Mesenteric fat pad (tissue), 1 donor: Measurements from ENCODE around the gene RGL4. TPM values are rescaled to one million over a fixed set of nuclear protein-coding genes. Genes with fewer than 3 reads are reported as not detected.
"Not testable (repeated sequence)": the region's sequence is repeated elsewhere in the genome, so short reads cannot be mapped to it uniquely, and the experiment has no call there.

Source experiments
- DNase-seq: peaks from one replicate; pipeline ENCODE4 v3.0.0-alpha.2; 2020; ENCODE audit warnings: low spot score
- long read RNA-seq: library from polyadenylated mRNA; unstranded; transcript quantifications from one replicate; pipeline ENCODE4 v2.0.0, GENCODE V29; 2020
- total RNA-seq: library from RNA; stranded (reverse); fragmentation: NEBNext Ultra II Directional; extraction: Animal tissue kit (Norgen Biotek cat#: 25700); gene quantifications from one replicate; pipeline ENCODE4 v1.2.1, GENCODE V29; 2021
- donor health status: DM: yes; HTN: yes; CAD: no.

Gene RGL4, protein sequence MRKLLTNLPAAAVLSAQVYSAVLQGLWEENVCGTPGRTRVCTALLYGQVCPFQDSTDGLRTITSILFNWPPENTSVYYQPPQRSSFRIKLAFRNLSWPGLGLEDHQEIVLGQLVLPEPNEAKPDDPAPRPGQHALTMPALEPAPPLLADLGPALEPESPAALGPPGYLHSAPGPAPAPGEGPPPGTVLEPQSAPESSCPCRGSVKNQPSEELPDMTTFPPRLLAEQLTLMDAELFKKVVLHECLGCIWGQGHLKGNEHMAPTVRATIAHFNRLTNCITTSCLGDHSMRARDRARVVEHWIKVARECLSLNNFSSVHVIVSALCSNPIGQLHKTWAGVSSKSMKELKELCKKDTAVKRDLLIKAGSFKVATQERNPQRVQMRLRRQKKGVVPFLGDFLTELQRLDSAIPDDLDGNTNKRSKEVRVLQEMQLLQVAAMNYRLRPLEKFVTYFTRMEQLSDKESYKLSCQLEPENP
- 1.5 TPM for total RNA-seq
- long read RNA-seq, partial matches to known transcripts, result 1 of 1 reads
- long read RNA-seq, other reads (novel, unspliced or antisense), result 0 of 1 reads

DNA sequence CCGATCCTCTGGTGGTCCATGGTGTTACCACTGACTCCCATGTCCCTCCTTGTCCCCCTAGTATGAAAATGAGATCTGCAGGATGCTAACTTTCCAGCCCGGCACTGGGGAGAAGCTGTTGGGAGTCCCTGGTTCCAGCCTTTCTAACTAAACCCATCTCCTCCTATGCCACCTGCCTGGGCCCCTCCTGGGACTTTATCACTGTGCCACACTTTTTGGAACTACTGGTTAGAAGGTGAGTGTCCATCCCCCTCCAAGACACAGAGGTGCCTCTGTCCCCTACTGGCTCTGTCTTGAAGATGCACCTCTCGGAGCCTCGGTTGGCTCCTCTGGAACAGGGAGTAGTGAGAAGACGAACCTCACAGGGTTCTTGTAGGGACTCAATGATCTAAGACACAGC, at the start of gene RGL4:
TSS of gene RGL4 (plus strand) at position 301 of the 400 bp plus-strand sequence. CDS start 1,018 bp downstream, outside the sequence.
- DNase-seq, result peak; percentile 45

DNA sequence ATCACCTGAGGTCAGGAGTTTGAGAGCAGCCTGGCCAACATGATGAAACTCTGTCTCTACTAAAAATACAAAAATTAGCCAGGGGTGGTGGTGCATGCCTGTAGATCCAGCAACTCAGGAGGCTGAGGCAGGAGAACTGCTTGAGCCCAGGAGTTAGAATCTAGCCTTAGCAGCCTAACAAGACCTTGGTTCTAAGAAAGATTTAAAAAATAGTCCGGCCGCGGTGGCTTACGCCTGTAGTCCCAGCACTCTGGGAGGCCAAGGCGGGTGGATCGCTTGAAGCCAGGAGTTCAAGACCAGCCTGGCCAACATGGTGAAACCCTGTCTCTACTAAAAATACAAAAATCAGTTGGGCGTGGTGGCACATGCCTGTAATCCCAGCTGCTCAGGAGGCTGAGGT, 44.3 kb upstream of the RGL4 start:
- DNase-seq, result peak; percentile 72

DNA sequence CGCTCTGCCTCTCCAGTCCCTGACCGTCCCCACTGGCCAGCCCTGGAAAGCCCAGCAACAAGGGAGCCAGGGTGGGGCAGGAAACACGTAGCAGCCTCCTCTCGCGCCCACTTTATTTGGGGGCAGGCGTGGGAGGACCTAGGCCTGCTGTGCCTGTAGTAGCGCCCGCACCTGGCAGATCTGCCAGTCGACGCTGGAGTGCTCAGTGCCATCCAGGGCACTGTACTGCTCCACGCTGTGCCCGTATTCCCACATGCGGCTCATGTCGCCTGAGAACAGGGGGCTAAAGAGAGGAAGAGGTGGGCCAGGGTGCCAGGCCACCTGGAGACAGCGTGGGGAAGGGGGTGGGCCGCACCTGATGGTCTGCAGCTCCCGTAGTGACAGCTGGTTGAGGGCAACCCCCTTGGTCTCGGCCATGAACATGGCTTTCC, 41.7 kb upstream of the RGL4 start:
- no peak for DNase-seq

DNA sequence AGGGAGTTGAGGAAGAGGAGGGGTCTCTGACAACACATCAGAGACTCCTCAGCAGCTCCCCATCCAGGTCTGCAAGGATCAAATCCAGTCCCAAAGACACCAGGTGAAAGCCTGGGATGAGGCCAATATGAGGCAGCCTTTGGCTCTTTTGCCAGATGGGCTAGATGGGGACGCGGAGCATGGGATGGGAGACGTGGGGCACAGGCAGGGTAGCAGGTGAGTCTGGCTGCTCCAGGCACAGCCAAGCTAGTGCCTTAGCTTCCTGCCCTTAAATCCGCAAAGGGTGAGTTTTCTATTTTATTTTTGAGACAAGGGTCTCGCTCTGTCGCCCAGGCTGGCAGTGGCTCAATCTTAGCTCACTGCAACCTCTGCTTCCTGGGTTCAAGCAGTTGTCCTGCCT, 39.1 kb upstream of the RGL4 start:
- no peak for DNase-seq

DNA sequence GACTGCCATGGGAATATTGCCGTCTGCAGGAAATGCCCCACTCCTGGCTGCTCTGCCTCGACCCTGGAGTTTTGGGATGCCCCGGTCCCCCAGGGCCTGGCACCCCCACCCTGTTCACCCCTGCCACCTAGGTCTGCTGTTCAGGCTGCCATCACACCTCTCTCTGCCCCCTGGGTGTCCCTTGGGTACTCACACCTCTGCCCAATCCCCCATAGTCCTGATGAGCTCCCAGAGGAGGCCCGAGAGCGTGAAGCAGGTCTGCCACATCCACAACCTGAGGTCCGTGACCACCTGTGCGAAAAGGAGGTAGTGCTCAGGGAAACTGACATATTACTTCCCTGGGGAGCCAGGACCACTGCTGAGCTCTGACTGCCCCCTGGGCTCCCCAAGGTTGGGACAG, 38.5 kb upstream of the RGL4 start:
- no peak for DNase-seq

DNA sequence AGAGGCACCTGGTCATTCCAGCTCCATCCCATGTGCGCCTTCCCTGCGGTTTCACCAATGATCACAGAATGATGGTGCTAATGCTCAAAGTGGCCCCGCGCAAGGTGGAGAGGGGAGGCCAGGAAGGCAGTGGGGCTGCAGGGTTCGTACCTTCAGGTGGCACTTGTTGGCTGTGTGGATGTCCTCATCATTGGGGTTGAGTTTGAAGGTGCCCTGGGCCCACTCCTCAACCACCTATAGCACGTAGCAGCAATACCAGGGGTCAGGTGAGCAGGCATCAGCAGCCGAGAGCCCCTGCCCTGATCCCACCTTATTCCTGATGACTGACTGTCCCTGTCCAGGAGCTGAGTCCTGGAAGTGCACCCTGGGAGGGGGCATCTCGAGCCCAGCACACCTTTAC, 38.1 kb upstream of the RGL4 start:
- DNase-seq, result no peak

DNA sequence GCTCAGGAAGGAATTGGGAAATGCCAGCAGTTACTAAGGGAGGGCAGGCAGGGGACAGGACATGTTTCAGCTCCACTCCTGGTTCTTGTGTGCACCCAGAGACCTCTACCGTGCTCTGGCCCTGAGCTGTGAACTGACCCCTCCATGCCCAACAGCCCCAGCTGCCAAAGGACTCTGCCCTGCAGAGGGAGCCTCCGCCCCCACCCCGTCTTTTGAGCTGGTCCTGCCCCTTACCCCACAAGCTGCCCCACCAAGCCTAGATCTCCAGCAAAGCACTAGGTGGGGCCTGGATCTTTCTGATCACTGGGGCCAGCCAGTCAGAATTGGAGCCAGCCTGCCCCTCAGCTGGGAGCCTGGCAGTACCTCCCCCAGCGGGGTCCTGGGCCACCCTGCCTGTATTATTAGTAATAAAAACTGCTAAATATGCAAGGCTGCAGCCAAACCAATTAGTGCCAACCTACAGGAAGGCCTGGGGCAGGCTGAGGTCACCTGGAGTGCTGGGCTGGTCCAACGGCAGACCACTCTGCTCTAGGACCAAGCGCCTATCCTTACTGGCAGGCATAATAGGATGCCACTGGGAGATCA, 34.8 kb upstream of the RGL4 start:
- DNase-seq, result no peak

DNA sequence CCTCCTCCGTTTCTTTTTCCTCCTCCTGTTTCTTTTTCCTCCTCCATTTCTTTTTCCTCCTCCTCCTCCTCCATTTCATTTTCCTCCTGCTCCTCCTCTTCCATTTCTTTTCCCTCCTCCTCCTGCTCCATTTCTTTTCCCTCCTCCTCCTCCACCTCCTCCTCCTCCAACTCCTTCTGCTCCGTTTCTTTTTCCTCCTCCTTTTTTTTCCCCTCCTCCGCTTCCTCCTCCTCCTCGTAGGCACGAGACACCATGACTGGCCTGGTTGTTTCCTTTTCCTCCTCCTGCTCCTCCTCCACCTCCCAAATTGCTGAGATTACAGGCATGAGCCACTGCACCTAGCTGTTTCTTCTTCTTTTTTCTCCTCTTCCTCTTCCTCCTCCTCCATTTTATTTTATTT, 33.1 kb upstream of the RGL4 start:
- no peak for DNase-seq

DNA sequence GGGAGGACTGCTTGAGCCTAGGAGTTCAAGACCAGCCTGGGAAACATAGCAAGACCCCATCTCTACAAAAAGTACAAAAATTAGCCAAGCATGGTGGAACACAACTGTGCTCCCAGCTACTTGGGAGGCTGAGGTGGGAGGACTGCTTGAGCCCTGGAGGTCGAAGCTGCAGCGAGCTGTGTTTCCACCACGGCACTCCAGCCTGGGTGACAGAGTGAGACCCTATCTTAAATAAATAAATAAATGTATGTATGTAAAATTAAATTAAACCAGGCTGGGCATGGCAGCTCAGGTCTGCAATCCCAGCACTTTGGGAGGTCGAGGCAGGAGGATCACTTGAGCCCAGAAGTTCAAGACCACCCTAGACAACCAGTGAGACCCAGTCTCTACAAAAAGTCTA, 30.4 kb upstream of the RGL4 start:
- not testable (repeated sequence) for DNase-seq

DNA sequence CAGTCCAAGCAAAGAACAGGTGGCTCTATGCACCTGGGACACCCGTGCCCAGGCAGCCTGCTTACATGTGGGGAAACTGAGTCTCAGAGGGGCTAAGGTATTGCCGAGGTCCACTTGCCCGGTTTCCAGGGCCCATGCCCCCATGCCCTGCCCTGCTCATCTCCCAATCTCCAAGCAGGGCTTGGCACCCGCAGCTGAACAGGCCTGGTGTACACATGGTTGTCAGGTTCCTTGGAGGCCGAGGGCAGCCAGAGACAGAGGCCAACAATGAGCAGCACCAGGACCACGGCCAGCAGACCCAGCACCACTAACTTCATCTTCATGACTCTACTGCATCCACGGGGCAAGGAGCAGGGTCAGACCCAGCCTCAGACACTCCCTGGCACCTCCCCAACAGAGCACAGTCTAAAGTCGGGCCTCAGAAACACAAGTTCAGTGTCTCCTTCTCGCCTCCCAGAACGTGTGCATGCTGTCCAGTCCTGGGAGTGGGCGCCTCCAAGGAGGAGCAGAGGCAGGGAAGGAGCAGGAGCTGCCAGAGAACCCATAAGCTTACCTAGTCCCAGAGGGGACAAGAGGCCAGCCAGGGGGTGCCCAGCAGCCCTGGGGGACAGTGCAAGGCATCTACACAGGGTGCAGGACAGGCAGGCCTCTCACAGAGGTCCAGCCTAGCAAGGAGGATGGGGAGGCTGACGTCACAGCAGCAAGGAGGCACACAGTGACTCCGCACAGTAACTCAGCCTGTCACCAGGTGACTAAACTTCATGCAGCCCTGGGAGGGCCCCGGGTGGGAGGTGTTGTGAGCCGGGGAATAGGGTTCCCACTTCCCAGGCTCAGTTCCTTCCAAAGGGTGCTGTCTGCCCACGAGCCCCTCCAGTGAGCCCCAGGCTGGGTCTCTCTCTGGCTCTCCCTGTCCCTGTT, 20.2 kb upstream of the RGL4 start:
- no peak for DNase-seq

DNA sequence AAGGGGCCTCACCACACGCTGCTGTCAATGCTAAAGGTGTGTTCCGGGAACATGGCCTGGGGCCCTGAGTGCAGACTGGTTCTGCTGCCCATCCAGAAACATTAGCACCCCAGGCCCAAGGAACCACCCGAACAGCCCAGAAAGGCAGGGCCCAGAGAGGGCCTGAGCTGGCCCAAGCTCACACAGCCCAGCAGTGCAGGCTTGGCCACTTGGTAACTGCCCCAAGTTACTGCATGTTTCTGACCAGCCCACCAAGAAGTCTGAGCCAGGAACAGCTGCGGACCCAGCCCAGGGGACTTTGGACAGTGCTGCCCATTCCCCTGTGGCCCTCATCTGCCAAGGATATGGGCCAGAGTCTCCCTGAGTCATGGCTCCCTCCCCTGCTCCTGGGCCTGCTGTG, 19.4 kb upstream of the RGL4 start:
- not testable (repeated sequence) for DNase-seq

DNA sequence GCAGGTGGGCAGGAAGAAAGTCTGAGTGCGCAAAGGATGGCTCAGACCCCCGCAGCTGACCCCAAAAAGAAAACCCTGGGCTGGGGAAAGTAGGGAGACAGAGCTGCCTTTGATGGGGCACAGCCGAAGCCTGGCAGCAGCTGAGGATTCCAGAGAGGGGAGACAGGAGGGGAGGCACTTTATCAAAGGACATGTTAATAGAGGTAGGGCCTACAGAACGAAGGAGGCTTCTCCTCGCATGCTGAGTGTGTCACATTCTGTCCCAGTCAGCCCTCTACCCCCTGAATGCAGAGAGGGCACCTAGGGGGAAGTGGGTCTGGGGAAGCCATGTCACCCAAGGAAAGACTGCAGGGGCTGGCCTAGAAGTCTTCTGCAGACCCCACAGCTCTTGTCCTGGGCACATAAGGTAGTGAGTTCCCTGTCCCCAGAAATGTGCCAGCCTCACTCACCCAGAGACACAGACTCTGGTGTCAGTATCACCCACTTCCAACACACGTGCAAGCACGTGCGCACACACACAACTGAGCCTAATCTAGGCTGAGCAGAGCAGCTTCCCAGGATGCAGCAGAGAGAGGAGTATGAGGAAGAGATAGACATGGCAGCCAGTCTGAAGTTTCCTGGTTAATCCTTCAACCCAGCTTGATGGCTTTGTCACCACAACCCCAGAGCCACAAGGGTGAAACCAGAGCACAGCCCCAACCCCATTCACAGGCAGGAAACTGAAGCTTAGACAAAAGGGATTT, 18.3 kb upstream of the RGL4 start:
- DNase-seq, result not testable (repeated sequence)

DNA sequence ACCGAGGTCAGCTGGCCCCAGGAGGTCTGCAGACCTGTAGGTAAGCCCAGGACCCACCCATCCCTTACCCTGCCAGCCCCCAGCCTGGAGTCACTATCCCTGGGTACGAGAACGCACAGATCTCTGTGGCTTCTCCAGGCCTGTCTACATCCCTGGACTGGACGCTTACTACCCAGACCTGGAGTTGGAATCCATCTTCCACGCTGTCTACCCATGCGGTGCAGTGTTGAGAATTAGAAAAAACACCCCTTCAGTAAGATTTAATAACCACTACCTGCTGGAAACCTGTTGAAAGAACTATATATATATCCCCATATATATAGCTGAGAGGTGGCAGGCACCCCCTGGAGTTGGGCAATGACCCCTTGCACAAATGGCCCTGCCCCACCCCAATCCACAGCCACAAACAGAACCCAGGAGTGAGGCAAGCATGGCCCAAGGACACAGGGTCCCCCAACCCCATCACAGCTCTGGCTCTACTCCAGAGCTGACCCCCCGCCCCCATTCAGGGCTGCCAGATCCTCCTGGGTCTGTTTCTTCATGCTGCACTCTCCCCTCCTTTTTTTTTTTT, 17.7 kb upstream of the RGL4 start:
- no peak for DNase-seq

DNA sequence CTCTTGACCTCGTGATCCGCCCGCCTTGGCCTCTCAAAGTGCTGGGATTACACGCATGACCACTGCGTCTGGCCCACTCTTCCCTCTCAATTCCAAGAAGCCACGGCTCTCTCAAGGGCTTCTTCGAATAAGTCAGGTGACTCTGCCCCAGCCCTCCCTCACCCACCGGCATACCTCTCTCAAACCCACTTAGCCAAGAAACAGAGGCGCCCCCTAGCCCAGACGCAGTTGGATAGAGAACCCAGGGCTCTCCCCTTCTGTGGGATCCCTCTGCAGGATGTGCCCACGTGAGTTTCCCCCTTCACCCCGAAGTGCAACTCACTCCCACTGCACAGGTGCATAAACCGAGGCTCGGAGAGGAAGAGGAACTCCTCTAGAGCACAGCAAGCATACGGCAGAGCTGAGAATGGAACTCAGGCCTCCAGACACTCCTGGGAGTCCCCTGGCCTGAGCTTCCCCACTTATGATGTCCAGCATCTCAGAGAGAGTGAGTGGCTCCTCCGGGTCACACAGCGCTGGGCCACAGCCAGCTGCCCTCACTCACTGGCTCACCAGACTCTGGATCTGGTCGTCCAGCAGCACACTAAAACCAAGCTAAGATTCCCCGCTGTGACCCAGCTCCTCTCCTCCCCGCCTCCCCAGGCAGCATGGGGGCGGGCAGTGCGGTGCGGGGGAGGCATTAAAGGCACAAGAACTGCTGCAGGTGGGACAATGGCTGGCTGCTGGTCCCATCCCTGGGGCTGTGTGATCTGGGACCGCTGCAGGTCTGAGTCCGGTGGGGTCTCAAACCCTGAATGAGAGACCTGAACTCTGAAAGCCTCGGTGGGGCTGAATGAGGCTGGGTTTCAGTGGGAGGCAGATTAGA, 16.8 kb upstream of the RGL4 start:
- no peak for DNase-seq

DNA sequence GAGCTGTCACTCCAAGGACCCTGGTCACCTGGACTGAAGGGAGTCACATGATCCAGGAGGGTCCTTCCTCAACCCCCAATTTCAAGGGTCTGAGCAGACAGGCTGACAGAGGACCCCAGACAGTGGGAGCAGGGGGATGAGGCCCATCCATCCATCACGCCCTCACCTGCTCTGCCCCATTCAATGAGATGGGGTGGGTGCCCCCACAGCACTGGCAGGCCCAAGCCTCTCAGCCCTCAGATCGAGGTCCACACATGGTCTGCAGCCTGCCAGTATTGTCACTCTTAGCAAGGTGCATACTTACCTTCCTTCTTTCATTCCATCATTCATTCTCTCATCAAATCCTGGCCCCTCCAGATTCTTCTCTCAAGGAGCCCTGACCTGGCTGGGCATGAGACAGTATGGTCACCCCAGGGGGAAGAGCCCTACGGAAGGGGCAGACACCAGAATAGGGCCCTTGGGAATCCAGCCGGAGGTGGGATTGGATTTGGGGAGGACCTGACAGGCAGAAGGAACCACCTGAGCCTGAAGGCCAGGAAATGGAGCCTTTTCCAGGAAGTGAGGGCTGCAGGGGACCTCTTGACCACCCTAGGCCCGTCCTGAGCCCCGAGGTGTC, 15.8 kb upstream of the RGL4 start:
- not testable (repeated sequence) for DNase-seq

DNA sequence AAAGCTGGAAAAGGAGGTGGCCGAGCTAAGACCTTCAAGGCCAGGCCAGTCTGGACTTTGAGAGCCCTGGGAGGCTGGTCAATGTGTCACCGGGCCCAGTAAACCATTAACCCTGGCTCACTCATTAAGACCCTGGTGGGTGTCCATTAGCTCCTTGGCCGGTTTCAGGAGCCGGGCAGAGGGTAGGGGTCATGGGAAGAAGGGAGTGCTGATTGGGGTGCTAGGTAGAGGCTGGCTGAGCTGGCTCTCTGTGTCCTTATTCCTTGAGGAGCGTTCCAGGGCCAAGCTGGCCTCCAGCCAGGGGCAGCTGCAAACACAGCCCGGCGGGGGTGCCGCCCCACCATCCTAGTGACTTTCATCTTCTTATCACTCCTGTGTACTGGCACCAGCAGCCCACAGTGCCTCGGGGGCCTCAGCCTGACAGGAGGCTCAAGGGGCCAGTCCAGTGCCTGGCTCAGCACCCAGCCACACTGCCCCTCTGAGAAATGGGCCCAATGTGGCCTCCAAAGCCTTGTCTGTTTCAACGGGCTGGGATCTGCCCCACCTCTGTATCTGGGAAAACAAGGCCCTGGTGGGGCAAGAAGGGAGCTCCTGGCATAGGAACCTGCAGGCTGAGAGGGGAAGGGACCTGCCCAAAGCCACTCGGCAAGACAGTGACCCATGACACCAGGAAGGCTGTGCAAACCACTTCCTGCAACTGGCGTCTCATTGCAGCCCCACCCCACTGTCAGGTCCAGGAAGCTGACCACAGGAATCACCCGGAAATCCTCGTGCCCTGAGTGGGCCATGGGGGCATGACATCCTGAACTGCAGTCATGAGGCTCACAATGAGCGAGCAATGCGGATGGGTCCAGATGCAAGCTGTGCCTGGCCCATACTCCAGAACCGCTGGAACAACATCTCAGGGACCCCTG, 15.1 kb upstream of the RGL4 start:
- DNase-seq, result no peak

DNA sequence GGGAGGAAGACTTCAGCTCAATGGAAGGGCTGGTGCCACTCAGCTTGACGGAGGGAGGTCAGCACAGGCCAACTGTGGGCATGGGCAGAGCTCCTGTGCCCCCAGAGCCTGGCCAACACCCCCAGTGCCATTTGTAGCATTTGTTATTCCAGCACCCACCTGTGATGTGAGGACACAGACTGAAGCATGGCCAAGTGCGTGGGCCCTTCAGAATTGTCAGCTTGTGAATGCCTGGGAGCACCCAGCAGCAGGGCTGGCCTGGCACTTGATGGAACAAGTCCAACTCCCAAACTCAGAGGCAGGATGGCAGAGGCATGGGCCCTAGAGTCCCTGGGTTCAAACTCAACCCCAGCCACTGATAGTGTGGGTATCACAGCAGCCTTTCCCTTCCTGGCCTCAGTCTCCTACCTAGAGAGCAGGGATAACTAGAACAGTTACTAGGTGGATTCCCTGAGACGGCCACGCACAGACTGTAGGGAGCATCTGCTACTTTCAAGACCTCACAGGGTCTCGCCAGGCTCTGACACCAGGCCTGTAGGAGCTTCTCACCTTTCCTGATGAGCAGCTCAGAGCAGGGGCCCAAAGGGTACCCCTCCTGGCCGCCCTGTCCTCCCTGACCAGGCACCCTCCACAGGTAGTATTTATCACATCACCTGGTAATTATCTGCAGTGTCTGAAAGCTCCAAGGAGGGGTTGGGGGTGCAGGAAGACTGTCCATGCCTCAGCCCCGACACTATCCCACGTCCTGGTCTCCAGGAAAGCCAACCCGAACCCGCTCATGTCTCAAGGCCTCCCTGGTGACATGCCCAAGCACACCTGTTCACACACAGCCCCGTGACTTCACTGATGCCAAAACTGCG, 13.7 kb upstream of the RGL4 start:
- peak; percentile 80 for DNase-seq
